Inferior parietal cortex (tissue), 1 donor: ENCODE measurements around the gene DTX3.
"Not testable (repeated sequence)": the region's sequence is repeated elsewhere in the genome, so short reads cannot be mapped to it uniquely, and the experiment has no call there.

Experiments
- DNase-seq: peaks from one replicate; pipeline ENCODE4 v3.0.0-alpha.2; 2016; ENCODE audit errors: extremely low spot score

DTX3 gene

DNA sequence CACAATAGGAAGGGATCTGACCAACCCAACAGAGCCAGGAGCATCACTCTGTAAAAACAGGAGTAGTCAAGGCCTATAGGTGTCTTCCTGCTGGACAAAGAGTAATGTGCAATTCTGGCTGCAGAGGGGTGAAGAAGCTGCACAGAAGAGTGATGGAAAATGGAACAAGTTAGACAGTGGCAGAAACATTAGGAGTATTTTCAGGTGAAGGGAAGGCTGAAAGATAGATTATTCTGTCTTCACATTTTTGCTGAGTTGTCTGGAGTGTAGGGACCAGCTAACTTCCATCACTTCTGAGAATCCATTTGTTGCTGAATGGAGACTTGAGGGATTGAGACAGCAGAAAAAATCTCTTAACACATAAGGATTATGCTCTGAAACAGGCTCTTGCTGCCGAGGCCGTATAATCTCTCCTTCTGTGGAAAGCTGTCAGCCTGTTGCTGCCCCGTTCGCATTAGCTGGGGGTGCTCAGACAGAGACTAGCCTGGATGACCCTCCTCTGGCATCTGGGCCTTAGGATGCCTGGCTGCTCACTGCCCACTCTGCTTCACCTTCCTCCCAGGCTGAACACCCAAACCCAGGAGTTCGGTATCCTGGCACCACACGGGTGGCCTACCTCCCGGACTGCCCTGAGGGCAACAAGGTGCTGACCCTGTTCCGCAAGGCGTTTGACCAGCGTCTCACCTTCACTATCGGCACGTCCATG, 3.5 kb downstream of the DTX3 start:
- no peak for DNase-seq

DNA sequence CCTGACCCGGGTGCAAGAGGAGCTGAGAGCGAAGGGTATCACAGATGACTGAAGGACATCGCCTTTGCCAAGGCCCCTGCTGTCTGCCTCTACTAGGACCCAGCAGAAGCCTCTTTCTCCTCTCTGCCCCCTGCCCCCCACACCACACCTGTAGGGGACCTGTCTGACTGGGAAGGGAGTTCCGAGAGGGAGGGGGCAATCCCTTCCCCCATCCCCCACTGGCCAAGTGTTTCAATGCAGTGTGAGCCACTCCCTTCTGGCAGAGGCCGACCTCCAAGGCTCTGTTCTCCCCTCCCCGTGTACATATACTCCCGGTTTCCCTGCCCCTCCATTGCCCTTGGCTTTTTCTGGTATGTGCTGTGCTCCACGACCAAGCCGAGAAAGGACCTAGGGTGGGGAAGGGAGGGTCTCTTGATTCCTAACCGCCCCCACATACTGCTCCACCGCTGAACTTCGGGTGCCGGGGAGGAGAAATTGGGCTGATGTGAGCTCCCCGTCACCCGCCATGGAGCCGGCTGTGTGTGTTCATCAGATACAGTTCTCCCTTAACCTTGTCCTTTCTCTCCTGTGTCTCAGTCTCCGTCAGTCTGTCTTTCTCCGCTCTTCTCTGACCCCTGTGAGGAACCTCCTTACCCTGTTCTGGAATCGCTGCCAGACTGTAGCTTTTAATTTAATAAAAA, 4.6 kb downstream of the DTX3 start:
- DNase-seq, result no peak

DNA sequence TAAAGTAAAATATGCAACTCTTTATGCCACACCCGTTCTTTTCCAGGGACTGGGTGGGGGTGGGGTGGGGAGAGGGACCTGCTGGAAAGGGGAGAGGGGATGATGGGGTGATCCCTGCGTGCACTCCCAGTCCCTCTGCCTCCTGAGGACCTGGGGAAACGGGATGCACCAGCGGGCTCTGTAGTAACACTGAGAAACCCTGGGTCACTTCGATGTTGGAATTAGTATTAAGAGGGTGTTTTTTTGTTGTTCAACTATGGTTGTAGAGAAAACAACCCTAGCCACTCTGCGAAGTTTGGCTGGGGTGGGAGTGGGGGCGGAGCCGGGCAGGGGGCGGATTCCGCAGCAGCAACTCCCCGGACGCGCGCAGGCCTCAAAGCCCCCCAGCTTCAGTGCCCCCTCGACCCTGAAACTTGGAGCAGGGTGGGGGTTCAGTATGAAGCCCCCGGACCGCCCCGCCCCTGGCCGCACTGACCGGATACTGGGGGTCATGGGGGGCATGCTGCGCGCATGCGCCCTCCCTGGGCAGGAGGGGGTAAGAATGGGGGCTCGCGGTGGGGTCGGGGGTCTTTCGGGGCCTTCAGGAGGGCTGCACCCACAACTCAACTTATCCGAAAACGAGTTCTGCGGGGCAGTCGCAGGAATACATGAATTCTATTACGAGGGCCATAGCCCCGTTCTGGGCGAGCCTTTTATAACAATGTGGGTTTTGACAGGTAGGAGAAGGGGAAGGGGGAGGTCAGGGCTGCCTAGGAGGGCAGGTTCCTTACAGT, 5.3 kb downstream of the DTX3 start:
- no peak for DNase-seq

DNA sequence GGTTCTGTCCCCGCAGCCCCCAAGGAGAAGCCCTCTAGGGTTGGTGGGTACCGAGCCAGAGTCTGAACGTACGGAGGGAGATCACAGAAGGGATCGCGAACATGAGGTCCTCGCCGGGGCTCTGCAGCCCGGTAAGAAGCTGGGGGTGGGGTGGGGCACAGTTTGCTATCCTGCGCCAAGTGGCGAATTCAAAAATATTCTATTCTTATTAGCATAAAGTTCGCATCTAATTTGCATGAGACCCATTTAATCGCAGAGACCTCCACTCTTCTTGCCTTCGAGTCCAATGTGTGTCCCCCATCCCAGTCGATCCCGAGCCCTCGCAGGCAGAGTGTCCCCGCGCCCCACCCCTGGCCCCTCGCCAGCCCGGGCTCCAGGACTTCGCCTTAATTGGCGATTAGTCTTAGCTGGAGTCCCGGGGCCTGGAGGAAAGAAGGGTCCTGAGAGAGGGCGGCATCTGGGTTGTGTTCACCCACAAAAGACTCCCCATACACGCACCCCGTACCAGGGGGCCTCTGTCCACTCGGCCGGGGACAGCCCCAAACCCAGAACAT, 6.0 kb downstream of the DTX3 start:
- DNase-seq, result no peak

DNA sequence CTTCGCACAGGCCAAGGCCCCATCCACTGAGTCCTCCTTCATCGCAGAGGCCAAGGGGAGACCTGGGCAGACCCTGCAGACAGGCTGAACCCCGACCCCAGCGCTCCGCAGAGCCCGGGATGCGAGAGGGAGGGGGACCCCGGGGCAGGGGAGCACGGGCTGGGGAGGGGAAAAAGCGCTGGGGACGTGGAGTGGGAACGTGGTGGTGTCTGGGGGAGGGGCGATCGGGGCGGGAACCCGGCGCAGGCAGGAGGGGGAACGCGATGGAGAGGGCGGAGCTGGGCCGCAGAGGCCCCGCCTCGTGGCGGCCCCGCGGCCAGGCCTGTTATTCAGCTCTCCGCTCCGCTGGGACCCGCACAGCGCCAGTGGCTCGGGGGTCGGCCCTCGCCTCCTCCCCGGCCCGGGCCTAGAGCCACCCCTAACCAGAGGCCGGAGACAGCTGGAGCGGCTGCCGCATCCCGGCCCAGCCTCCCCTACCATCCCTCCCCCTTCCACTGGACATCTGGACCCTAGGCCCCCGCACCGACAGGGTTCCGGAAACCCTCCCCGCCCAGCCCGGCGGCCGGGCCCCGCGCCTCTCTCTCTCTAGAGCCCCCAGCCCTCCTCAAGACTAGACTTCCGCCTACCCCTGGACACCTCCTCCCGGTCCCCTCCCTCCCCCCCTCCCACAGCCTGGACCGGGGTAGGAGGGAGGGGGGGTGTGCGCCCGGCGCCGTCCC, 6.6 kb downstream of the DTX3 start, which contains the start of gene ARHGEF25:
Gene ARHGEF25 (plus strand): TSS at position 328 of the 719 bp plus-strand sequence. CDS start 460 bp downstream, outside the sequence.
- DNase-seq, result no peak

DNA sequence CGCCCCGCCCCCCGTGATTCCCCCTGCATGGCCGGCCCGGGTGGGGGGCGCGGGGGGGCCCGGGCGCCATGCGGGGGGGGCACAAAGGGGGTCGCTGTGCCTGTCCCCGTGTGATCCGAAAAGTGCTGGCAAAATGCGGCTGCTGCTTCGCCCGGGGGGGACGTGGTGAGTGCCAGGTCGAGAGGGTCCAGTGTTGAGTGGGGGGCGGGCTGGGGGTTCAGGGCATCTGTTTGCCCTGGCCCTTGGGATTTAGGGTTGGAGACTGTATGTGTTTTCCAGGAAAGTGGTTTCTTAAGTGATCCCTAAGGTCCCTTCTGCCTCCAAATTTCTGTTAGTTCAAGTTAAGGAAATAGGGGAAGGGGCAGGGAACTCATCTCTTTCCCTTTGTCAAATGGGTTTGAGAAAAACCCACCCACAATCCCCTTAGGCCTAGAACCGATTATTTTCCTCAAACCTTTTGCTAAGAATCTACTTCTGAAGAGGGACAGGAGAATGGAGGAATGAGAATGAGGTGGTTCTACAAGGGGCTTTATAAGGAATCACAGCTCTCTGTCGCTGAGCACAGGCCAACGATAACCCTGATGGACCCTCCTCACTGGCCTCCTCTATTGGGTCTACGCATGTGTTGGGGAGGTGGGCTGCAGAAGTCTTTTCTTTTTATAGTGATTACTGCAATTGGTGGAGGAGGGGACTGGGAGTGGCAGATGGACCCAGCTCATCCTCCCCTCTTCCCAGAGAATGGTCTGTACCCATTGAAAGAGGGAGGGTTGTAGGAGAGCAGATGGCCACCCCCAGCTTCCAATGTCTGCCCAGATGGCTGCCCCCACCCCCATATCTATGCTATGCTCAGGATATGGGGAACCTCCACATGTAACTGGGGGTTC, 7.4 kb downstream of the DTX3 start:
- no peak for DNase-seq

DNA sequence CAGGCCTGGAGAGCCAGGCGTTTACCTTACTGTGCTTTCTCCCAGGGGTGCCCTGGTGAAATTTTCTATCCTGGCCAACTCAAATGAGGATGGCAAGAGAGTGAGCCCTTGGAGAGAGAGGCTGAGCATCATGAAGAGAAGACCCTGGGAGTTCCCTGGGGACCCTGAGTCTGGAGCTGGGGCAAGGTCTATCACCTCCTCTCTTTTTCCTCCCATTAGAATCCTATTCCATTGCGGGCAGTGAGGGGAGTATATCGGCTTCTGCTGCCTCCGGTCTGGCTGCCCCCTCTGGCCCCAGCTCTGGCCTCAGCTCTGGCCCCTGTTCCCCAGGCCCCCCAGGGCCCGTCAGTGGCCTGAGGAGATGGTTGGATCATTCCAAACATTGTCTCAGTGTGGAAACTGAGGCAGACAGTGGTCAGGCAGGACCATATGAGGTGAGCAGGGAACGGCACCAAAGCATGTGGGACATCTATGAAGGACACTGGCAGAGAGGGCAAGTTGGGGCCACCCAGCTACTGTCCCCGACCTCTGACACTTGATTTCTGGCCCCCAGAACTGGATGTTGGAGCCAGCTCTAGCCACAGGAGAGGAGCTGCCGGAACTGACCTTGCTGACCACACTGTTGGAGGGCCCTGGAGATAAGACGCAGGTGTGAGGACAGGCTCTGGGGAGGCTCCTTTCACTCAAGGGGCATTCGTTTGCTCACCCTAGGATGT, 8.2 kb downstream of the DTX3 start:
- no peak for DNase-seq

DNA sequence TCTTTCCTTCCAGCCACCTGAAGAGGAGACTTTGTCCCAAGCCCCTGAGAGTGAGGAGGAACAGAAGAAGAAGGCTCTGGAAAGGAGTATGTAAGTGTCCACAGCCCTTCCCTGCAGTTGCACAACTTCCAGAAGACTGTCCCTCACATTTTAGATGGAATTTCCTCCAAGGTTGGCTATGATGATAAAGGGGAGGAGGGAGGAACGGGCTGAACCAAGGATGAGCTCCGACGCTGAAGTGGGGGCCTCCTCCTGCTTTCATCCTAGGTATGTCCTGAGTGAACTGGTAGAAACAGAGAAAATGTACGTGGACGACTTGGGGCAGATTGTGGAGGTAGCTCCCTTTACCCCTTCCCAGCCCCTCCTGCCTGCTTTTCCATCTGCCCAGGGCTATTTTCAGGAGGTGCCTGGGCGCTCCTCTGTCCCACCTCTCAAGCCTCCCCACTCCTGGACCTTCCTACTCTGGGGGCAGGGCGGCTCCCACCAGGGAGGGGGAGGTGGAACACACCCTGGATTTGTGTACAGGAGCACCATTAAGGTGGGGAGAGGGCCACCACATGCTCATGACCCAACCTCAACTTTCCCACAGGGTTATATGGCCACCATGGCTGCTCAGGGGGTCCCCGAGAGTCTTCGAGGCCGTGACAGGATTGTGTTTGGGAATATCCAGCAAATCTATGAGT, 8.9 kb downstream of the DTX3 start:
- no peak for DNase-seq

DNA sequence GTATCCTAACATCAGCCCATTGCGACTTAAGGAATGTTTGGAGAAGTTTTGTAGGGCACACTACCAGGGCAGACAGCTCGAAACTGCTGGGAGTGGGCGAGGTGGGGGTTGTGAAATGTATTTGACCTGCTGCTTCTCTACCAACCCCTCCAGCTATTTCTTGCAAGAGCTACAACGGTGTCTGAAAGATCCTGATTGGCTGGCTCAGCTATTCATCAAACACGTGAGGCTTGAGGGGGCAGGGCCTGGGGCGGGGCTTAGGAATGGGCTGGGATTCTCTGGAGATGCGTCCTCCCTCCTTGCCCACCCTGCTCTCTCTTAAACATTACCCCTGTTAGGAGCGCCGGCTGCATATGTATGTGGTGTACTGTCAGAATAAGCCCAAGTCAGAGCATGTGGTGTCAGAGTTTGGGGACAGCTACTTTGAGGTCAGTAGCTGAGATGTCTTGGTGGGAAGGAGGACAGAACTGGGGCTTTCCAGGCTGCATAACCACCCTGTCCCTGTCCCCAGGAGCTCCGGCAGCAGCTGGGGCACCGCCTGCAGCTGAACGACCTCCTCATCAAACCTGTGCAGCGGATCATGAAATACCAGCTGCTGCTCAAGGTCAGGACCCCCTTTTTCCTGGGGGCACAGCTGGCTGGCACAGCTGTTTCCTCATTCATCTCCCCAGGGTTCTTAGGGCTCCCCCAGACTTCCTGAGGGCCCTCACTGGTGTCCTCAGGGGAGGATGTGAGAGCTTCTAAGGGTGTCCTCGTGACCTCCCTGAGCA, 9.7 kb downstream of the DTX3 start:
- no peak for DNase-seq

DNA sequence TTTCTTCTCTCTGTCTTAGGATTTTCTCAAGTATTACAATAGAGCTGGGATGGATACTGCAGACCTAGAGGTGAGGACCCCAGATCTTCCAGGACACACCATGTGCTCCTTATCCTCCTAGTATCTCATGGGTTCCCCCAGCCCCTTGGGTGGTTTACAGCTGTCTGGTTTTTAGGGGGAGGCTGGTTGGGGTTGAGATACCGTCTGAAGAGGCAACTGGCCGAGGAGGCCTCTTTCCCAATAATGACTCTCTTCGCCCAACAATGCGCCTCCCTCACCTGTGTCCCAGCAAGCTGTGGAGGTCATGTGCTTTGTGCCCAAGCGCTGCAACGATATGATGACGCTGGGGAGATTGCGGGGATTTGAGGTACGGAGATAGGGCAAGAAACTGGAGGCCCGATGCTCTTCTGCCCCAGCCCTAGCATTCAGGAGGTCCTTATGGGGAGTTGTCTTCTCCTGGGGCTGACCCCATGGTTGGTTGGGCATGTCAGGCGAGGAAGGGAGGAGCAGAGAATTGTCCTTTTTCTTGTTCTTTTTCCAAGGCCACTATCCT, 10.4 kb downstream of the DTX3 start:
- DNase-seq, result no peak

DNA sequence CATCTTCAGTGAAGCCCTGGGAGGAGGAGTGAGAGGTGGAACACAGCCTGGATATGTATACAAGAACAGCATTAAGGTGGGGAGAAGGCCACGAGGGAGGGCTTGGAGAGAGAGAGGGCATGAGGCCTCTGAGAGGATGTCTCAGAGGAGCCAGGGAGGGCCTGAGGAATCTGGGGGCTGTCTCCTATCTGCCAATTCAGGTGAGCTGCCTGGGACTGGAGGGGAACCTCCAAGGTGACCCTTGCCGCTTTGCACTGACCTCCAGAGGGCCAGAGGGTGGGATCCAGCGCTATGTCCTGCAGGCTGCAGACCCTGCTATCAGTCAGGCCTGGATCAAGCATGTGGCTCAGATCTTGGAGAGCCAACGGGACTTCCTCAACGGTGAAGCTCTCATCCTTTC, 11.0 kb downstream of the DTX3 start:
- DNase-seq, result no peak

DNA sequence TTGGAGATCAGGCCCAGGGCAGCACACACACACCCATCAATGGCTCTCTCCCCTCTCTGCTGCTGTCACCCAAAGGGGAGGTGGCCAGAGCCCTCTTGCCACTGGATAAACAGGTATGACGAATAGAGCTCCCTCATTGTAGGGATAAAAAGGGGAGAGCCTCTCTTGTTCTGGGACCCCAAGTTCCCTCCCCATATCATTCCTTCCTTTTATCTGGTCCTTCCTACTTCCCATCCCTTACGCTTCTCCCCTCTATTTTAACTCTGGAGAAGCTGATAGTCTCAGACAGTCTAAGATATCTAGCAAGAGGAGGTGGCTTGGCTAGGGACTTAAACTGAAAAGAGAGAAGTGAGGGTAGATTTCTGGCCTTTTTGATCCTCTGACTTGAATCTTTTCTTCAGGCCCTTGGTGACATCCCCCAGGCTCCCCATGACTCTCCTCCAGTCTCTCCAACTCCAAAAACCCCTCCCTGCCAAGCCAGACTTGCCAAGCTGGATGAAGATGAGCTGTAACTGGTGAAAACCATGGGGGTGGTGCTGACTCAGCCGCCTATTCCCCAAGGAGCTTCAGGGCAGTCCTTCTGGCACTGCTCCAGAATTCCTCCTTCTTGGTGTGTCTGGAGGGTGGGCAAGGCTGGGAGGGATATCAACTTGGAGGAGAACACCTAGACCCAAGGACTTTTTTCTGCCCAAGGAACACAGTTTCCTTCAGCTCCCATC, 11.9 kb downstream of the DTX3 start:
- no peak for DNase-seq

DNA sequence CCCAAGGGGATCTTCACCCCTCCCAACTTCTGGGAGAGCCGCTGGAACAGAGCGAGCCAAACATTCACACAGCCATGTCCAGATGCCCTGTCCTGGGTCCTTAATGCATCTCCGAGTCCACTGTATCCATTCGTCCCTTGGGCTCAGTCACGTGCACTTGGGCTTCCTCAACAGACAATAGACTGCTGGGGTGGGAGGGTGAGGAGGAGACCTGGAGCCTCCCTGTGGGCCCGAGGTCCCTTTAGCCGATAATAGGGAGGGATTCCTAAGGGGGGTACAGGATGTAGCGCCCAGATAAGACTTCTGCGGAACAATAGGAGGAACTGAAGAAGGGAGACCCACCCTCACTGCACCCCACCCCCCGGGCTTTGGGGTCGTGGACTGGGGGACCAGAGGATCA, 13.3 kb downstream of the DTX3 start:
- no peak for DNase-seq

DNA sequence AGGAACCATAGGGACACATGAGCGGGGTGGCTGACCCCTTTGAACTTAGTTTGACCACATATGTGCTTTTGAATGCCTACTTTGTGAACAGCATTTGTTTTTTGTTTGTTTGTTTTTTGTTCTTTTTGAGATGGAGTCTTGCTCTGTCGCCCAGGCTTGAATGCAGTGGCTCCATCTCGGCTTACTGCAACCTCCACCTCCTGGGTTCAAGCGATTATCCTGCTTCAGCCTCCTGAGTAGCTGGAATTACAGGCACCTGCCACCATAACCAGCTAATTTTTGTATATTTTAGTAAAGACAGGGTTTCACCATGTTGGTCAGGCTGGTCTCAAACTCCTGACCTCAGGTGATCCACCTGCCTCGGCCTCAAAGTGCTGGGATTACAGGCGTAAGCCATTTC, 13.8 kb downstream of the DTX3 start:
- DNase-seq, result not testable (repeated sequence)

DNA sequence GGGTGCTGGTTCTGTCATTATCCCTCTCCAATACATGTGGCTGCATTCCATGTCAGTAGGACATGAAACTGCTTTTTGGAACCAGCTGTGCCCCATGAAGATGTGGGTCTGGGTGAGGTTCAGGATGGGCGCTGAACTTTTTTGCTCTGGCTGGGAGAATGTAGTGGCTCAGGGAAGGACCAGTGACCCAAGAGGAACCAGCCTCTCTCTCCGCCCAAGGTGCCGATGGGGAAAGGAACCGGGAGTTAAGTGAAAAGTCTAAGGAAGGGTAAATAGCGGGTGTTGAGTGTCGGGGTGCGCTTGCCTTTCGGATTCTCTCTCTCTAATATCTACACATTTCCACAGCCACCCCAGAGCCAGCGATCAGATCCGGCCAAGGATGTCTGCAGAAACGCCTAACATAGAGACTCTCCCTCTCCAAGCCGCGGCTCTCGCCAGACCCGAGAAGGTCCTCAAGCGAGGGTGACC, 14.4 kb downstream of the DTX3 start:
- DNase-seq, result no peak

DNA sequence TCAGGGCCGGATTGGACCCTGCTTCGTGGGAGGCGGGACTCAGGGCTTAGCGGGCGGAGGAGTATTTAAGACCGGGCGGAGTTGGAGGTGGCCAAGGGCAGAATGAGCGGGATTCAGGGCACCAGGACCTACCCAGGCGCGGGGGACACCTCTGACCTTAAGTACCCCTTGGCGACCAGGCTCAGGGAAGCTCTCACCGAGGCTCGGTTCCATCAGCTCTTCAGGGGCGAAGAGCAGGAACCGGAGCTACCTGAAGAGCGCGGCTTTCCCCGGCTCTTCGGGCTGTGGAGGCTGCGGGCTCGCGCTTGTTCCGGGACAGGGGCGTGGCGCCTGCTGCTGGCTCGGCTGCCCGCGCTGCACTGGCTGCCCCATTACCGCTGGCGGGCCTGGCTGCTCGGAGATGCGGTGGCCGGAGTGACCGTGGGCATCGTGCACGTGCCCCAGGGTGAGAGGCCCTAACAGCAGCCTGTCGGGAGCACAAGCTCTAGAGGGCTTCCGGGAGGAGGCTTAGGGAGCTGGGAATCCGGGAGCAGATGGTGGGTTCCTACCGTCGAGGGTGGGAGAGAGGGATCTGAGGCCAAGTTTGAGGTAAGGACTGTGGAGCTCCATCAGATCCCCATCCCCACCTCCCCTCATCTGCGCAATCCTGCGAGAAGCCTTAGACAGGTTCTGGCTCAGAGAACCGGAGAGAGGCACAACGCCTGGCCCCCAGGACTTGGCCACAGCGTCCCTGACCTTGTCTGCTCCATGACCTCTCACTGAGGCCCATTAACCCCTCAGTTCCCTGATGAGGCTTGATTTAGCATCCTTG, 15.0 kb downstream of the DTX3 start:
- no peak for DNase-seq
